IPS DF 6.9 (cell line): ENCODE results near the gene RTL10.

Source experiments
- DNase-seq: peaks from one replicate; pipeline ENCODE4 v3.0.0-alpha.2; 2013; ENCODE audit warnings: low read depth, low spot score
- H3K27ac ChIP-seq: one replicate; pipeline ENCODE4 v1.5.1; 2013; ENCODE audit warnings: low read length, control low read depth
- H3K27me3 ChIP-seq: 2 replicates; pipeline ENCODE4 v1.6.1; 2013; ENCODE audit warnings: mild to moderate bottlenecking, low read length; ENCODE audit not compliant: control insufficient read depth, insufficient read depth
- H3K36me3 ChIP-seq: 2 replicates; pipeline ENCODE4 v1.6.1; 2013; ENCODE audit warnings: low read length; ENCODE audit not compliant: control insufficient read depth, insufficient read depth
- H3K4me1 ChIP-seq: 2 replicates; pipeline ENCODE4 v1.6.1; 2013; ENCODE audit warnings: low read length; ENCODE audit not compliant: control insufficient read depth, insufficient read depth
- H3K4me3 ChIP-seq: 2 replicates; pipeline ENCODE4 v1.5.1; 2013; ENCODE audit warnings: mild to moderate bottlenecking, low read length
- H3K9me3 ChIP-seq: 2 replicates; pipeline ENCODE4 v1.6.1; 2013; ENCODE audit warnings: low read length, inconsistent platforms; ENCODE audit not compliant: control insufficient read depth, insufficient read depth
- WGBS: extraction: QIAGEN DNeasy Blood & Tissue Kit; methylation state at CpG from one replicate; pipeline ENCODE4 v1.1.7; 2013; ENCODE audit warnings: mixed read lengths, missing lambda C conversion rate; ENCODE audit not compliant: insufficient read length, insufficient coverage; 5-methylcytosine and 5-hydroxymethylcytosine counted together

RTL10 gene

GRCh38 chr22:19897726-19898125 is 43.1 kb upstream of the RTL10 start:
- WGBS = no CpG with 5 or more reads among the region's 16 CpGs
- H3K27me3 ChIP-seq = no peaks in the 10 kb centered on the region
- H3K4me1 ChIP-seq = no peaks in the 10 kb centered on the region; the same call in 1 of the 2 replicates
- H3K36me3 ChIP-seq = no peaks in the 10 kb centered on the region
- no peak overlapping the region for H3K27ac ChIP-seq
- DNase-seq = no peak
- H3K4me3 ChIP-seq = no peak overlapping the region
- H3K9me3 ChIP-seq = no peaks in the 10 kb centered on the region

- no CpG with 5 or more reads among the region's 15 CpGs for WGBS
These were observed 42.1 kb upstream of the RTL10 start for GRCh38 chr22:19896665-19897355.

GRCh38 chr22:19895160-19895849 is 40.6 kb upstream of the RTL10 start:
- no peak overlapping the region for H3K27ac ChIP-seq
- WGBS = no CpG with 5 or more reads among the region's 23 CpGs
- H3K27me3 ChIP-seq = no peaks in the 10 kb centered on the region
- H3K36me3 ChIP-seq = no peaks in the 10 kb centered on the region
- peaks cover 3% of the 10 kb centered on the region for H3K4me1 ChIP-seq
- DNase-seq = no peak
- H3K4me3 ChIP-seq = no peak overlapping the region
- H3K9me3 ChIP-seq = no peaks in the 10 kb centered on the region

More at GRCh38 chr22:19896665-19897355, 42.1 kb upstream of the RTL10 start:
- Histone ChIP-seq H3K9me3 (no peaks in the 10 kb centered on the region), H3K27me3 (no peaks in the 10 kb centered on the region), H3K4me1 (peaks cover 2% of the 10 kb centered on the region), H3K4me3 (no peak overlapping the region), H3K36me3 (no peaks in the 10 kb centered on the region), H3K27ac (no peak overlapping the region)
- DNase-seq = no peak

- Histone ChIP-seq H3K4me1 (peaks cover 3% of the 10 kb centered on the region), H3K36me3 (no peaks in the 10 kb centered on the region), H3K4me3 (no peak overlapping the region), H3K27ac (no peak overlapping the region), H3K9me3 (no peaks in the 10 kb centered on the region), H3K27me3 (no peaks in the 10 kb centered on the region)
- no peak for DNase-seq
- no CpG with 5 or more reads among the region's 15 CpGs for WGBS
These were observed 38.7 kb upstream of the RTL10 start for GRCh38 chr22:19893363-19893762.

GRCh38 chr22:19892925-19893324 is 38.3 kb upstream of the RTL10 start:
- no peak for DNase-seq
- H3K9me3 ChIP-seq = no peaks in the 10 kb centered on the region
- WGBS = no CpG with 5 or more reads among the region's 13 CpGs
- H3K27ac ChIP-seq = no peak overlapping the region
- H3K4me3 ChIP-seq = no peak overlapping the region
- H3K4me1 ChIP-seq = peaks cover 3% of the 10 kb centered on the region
- H3K36me3 ChIP-seq = no peaks in the 10 kb centered on the region
- H3K27me3 ChIP-seq = no peaks in the 10 kb centered on the region

GRCh38 chr22:19892257-19892879 is 37.7 kb upstream of the RTL10 start:
- no peaks in the 10 kb centered on the region for H3K27me3 ChIP-seq
- no peak overlapping the region for H3K27ac ChIP-seq
- H3K36me3 ChIP-seq = no peaks in the 10 kb centered on the region
- no peak overlapping the region for H3K4me3 ChIP-seq
- no CpG with 5 or more reads among the region's 24 CpGs for WGBS
- DNase-seq = no peak
- no peaks in the 10 kb centered on the region for H3K9me3 ChIP-seq
- peaks cover 3% of the 10 kb centered on the region for H3K4me1 ChIP-seq

- WGBS = no CpG with 5 or more reads among the region's 32 CpGs
- Histone ChIP-seq H3K4me3 (no peak overlapping the region), H3K27ac (no peak overlapping the region), H3K9me3 (no peaks in the 10 kb centered on the region), H3K4me1 (peaks cover 3% of the 10 kb centered on the region), H3K27me3 (no peaks in the 10 kb centered on the region), H3K36me3 (no peaks in the 10 kb centered on the region)
- peak; percentile 54 for DNase-seq
These were observed 36.9 kb upstream of the RTL10 start for GRCh38 chr22:19891317-19892256.

GRCh38 chr22:19890502-19891316 is 36.0 kb upstream of the RTL10 start:
- H3K27ac ChIP-seq = no peak overlapping the region
- WGBS = no CpG with 5 or more reads among the region's 20 CpGs
- no peaks in the 10 kb centered on the region for H3K36me3 ChIP-seq
- H3K4me3 ChIP-seq = no peak overlapping the region
- no peaks in the 10 kb centered on the region for H3K27me3 ChIP-seq
- no peak for DNase-seq
- H3K4me1 ChIP-seq = peaks cover 3% of the 10 kb centered on the region
- no peaks in the 10 kb centered on the region for H3K9me3 ChIP-seq

GRCh38 chr22:19889951-19890350 is 35.3 kb upstream of the RTL10 start:
- no peaks in the 10 kb centered on the region for H3K27me3 ChIP-seq
- no peak for DNase-seq
- H3K27ac ChIP-seq = no peak overlapping the region
- H3K9me3 ChIP-seq = no peaks in the 10 kb centered on the region
- WGBS = no CpG with 5 or more reads among the region's 9 CpGs
- H3K4me3 ChIP-seq = no peak overlapping the region
- H3K4me1 ChIP-seq = peaks cover 3% of the 10 kb centered on the region
- no peaks in the 10 kb centered on the region for H3K36me3 ChIP-seq
